CD4-positive, alpha-beta T cell treated with Interleukin-4 for 4 hours (primary cell): Measurements from ENCODE around the gene BCL3.
"Not testable (repeated sequence)": the region's sequence is repeated elsewhere in the genome, so short reads cannot be mapped to it uniquely, and the experiment has no call there.

Source experiments
- DNase-seq: peaks from one replicate; pipeline ENCODE4 v3.0.0-alpha.2; 2020

The BCL3 gene

DNA sequence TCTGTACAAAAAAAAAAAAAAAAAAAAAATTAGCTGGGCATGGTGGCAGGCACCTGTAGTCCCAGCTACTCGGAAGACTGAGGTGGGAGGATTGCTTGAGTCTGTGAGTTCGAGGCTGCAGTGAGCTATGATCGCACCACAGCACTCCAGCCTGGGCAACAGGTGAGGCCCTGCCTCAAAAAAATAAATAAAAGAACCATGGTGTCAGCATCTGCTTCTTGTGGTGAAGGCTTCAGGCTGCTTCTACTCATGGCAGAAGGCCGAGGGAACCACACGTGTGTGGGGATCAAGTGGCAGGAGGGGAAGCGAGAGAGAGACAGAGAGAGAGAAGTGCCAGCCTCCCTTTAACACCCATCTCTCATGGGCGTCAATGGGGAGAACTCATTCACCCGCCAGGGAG, 13.5 kb downstream of the BCL3 start:
- DNase-seq: no peak

- DNase-seq: no peak
Observed at GRCh38 chr19:44765033-44765948, 16.8 kb downstream of the BCL3 start.

DNA sequence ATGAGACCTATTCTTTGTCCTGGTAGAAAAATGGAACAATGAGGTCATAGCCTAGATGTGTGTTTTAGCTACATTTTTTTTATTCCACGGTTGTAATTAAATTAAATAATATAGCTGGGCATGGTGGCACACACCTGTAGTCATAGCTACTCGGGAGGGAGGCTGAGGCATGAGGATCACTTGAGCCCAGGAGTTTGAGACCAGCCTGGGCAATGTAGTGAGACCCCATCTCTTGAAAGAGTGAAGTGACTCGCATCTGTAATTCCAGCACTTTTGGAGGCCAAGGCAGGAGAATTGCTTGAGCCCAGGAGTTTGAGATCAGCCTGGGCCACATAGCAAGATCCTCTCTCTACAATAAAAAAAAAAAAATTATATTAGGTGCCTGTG, 17.4 kb downstream of the BCL3 start:
- DNase-seq: no peak

GRCh38 chr19:44767295-44768180, 19.0 kb downstream of the BCL3 start:
- no peak for DNase-seq

DNA sequence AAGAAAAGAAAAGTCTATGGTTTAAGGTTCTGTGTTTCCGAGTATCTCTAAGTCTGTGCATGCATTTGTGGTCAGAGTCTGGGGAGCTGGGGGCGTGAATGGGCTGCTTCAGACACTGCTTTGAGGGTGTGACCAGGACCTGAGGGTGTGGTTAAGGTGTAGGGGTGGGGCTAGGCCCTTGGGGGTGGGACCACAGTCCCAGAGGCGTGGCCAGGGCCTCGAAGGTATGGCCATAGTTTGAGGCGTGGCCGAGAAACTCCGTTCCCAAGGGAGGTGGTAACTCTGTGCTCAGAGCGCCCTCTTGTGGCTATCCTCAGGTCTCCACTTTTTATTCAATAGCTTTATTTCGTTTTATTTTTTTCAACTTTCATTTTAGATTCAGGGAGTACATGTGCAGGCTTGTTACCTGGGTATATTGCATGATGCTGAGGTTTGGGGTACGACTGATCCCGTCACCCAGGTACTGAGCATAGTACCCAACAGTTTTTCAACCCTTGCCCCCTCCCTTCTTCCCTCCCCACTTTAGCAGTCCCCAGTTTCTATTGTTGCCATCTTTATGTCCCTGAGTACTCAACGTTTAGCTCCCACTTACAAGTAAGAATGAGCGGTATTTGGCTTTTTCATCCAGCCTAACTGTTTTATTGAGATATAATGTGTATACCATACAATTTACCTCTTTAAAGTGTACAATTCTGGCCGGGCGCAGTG, 22.2 kb downstream of the BCL3 start:
- peak; percentile 98 for DNase-seq

DNA sequence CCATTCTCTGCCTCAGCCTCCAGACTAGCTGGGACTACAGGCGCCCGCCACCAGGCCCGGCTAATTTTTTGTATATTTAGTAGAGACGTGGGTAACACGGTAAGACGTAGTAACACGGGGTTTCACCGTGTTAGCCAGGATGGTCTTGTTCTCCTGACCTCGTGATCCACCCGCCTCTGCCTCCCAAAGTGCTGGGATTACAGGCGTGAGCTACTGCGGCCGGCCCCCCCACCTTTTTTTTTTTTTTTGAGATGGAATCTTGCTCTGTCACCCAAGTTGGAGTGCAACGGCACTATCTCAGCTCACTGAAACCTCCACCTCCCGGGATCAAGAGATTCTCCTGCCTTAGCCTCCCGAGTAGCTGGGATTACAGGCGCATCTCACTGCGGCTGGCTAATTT, 23.6 kb downstream of the BCL3 start:
- DNase-seq: not testable (repeated sequence)

- no peak for DNase-seq
Observed at GRCh38 chr19:44772959-44773358, 24.5 kb downstream of the BCL3 start.

DNA sequence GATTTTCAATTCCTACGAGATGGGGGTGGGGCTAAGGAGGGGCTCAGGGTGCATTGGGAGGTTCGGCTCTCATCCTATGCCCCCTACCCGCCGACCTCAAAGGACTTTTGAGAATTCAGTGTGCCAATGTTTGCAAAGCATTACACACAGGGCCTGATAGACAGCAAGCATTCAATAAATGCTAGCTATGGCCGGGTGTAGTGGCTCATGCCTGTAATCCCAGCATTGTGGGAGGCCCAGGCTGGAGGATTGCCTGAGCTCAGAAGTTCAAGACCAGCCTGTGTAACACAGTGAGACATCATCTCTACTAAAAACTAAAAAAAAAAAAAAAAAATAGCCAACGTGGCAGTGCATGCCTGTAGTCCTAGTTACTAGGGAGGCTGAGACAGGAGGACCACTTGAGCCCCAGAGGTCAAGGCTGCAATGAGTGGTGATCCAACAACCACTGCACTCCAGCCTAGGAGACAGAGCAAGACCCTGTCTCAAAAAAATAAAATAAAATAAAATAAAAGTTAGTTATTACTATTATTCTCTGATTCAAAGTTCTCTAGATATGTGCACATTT, 27.2 kb downstream of the BCL3 start:
- no peak for DNase-seq

DNA sequence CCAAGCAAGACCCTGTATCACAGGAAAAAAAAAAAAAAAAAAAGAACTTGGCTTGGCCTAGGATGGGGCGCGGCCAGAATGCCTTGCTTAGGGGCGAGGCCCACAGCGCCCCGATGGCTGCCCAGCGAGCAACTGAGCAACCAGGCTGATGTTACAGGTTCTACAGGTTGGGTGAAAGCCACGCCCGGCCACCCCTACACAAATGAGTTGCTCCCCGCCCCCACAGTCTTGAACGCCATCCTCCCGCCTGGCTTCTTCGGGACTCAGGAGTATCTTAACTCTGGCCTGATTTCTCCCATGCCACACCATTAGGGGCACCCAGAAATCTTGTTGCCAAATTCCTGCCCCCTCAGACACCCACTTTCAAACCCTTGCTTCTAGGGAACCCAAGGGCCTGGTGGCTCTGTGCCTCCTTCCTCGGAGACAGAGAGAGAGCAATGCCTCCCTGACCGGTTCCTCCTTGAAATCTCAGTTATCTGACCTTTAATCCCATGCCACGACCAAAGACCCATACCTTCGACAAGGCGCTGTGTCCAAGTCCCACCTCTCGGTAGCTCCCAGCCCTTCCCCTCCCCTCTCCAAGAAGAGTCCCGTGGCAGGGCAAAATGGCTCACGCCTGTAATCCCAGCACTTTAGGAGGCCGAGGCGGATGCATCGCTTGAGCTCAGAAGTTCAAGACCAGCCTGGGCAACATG, 28.0 kb downstream of the BCL3 start:
- DNase-seq: no peak

DNA sequence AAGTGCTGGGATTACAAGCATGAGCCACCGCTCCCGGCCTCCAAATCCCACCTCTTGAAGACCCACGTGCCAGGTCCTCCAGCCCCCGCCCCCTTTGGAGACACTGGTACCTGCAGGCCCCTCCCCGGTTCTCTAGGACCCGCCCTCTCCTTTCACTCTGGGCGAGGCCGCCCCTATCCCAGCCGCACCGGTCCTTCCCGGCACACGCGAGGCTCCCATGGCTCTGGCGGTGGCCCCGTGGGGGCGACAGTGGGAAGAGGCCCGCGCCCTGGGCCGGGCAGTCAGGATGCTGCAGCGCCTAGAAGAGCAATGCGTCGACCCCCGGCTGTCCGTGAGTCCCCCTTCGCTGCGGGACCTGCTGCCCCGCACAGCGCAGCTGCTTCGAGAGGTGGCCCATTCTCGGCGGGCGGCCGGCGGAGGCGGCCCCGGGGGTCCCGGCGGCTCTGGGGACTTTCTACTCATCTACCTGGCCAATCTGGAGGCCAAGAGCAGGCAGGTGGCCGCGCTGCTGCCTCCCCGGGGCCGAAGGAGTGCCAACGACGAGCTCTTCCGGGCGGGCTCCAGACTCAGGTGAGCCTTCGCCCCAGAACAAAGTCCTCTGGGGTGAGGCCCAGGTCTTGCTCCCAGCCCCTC, 29.3 kb downstream of the BCL3 start, which contains the start of gene CBLC:
Gene CBLC (plus strand): TSS at position 176 of the 633 bp plus-strand sequence. CDS start 42 bp downstream, at position 218.
- no peak for DNase-seq

DNA sequence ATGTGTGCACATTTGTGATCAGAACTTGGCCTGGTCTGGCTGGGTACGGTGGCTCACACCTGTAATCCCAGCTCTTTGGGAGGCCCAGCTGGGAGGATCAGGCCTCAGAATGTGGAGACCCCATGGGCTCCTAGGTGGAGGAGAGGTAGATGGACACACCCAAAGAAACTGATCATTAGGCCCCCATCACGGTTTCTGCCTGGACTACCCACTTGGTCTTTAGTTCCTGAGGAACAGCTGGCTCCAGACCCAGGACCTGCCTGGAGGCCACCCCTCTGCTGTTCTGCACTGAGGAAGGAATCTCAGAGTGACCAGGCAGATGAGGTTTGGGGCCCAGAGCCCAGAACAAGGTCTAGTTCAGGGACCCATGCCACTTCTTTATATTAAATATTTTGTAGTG, 30.6 kb downstream of the BCL3 start:
- DNase-seq: no peak

GRCh38 chr19:44781694-44782093, 33.2 kb downstream of the BCL3 start:
- not testable (repeated sequence) for DNase-seq

GRCh38 chr19:44782729-44783128, 34.2 kb downstream of the BCL3 start:
- no peak for DNase-seq

GRCh38 chr19:44783545-44783944, 35.0 kb downstream of the BCL3 start:
- no peak for DNase-seq

GRCh38 chr19:44785271-44785670, 36.8 kb downstream of the BCL3 start:
- DNase-seq: no peak

DNA sequence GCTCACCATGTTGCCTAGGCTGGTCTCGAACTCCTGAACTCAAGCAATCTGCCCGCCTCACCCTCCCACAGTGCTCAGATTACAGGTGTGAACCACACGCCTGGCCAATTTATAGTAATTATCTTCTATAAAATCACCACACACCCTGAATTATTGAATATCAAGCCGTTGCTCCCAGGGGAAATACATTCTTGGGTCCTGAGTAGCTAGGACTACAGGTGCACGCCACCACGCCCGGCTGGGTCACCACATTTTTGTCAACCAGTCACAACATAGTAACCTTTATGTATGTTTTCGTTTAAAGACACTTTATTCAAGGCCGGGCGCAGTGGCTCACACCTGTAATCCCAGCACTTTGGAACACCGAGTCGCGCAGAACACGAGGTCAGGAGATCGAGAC, 37.5 kb downstream of the BCL3 start:
- DNase-seq: no peak

GRCh38 chr19:44788971-44789370, 40.5 kb downstream of the BCL3 start:
- DNase-seq: no peak

GRCh38 chr19:44789943-44790483, 41.5 kb downstream of the BCL3 start:
- no peak for DNase-seq

- no peak for DNase-seq
Observed at GRCh38 chr19:44792281-44792680, 43.8 kb downstream of the BCL3 start.

DNA sequence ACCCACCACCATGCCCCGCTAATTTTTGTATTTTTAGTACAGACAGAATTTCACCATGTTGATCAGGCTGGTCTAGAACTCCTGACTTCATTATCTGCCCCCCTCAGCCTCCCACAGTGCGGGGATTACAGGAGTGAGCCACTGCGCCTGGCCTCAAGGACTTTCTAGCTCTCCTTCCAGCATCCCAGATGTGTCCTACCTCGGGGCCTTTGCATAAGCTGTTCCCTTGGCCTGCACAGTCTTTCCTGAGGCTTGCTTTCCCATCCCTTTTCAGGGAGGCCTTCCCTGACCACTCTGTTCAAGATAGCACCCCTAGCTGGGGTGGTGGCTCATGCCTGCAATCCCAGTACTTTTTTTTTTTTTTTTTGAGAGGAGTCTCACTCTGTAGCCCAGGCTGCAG, 46.1 kb downstream of the BCL3 start:
- no peak for DNase-seq

DNA sequence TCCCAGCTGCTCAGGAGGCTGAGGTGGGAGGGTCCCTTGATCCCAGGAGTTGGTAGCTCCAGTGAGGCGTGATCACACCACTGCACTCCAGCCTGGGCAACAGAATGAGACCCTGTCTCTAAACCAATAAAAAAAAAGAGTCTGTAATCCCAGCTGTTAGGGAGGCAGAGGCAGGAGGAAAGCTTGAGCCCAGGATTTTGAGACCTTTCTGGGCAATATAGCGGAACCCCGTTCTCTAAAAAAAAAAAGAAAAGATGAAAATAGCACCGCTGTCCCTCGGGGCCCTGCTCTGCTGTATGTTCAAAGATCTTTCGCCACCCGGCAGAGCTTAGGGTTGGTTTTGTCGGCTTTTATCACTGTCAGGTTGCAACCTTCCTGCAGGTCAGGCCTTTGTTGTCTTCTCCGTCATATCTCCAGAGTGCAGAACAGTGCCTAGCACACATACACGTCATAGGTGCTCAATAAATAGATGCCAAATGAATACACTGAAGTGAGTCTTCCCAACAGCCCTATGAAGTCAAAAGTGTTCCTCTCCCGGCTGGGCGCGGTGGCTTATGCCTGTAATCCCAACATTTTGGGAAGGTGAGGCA, 47.0 kb downstream of the BCL3 start:
- no peak for DNase-seq
